ENCODE results near the gene KIF18A. TPM values are rescaled to one million over a fixed set of nuclear protein-coding genes. Genes with fewer than 3 reads are reported as not detected.

Gene KIF18A
- total RNA-seq, 1 experiment from 2014 or later: 20.6 TPM

DNA sequence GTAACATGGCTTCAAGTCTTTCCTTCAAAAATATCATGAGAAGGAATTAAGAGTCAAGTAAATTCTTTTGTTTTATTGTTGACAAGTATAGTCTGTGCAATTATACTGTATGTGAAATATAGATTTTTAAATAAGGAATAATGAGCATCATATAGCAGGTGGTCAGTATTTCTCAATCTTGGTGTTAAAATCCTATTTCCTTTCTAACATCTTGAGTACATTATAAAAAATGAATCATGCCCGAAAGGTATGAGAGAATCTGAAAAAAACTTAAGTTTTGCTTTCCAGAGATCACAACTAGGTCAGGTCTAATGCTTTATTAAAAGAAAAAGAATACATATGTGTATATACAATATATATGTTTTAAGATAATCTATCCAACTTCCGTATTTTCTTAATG lies 53.1 kb downstream of the KIF18A start (continued):
- no peak for TF ChIP-seq ETV6 (CRISPR knock-in tag; IDR thresholded peaks at IDR 0.05)

DNA sequence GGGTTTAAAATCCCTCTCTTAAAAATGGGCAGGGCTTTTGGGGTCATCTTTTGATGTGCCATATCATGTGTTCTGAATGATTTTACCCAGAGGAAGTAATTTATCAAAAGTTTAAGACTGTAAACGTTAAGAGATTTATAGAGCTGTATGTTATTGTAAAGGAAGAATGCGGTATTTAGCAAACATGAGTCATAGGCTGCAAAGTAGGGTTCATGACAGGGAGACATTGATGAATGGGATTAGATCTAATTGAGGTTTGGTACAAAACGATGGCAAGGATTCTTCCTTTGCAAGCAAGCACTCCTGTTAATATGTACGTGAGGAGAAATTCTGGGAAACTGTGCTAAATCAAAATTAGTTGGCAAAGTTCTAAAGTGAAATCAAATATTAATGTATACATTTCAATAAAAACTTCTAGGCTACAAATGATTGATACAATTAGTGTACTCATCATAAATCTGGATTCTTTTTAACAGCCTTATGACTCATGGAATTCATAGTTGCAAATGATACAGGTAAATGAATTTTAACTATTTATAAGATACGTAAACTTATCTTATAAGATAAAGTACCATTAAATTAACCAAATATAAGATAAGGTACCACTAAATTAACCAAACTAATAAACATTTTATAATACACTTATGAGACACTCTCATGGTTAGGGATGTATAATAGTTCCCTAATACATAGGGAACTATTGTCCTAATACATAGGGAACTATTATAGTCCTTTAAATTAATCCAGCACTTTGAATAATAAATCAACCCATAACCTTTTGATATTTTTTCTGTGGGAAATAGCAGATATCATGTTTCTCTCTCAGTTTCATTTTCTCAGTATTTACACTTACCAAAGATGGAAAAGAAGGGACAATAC lies 58.4 kb downstream of the KIF18A start:
- TF ChIP-seq, protein P1, sequence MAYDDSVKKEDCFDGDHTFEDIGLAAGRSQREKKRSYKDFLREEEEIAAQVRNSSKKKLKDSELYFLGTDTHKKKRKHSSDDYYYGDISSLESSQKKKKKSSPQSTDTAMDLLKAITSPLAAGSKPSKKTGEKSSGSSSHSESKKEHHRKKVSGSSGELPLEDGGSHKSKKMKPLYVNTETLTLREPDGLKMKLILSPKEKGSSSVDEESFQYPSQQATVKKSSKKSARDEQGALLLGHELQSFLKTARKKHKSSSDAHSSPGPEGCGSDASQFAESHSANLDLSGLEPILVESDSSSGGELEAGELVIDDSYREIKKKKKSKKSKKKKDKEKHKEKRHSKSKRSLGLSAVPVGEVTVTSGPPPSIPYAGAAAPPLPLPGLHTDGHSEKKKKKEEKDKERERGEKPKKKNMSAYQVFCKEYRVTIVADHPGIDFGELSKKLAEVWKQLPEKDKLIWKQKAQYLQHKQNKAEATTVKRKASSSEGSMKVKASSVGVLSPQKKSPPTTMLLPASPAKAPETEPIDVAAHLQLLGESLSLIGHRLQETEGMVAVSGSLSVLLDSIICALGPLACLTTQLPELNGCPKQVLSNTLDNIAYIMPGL (CRISPR knock-in tag; IDR thresholded peaks at IDR 0.05): no peak
- TF ChIP-seq GTF2I (CRISPR knock-in tag; conservative IDR thresholded peaks at IDR 0.05) (no peak), ZNF219 (CRISPR knock-in tag; IDR thresholded peaks at IDR 0.05; ENCODE audit: borderline replicate concordance) (no peak), NFATC4 (CRISPR knock-in tag; IDR thresholded peaks at IDR 0.05) (no peak), ZNF416 (CRISPR knock-in tag; IDR thresholded peaks at IDR 0.05) (no peak), OVOL2 (CRISPR knock-in tag; IDR thresholded peaks at IDR 0.05; ENCODE audit: borderline replicate concordance) (no peak), SP1 (CRISPR knock-in tag; conservative IDR thresholded peaks at IDR 0.05) (no peak), CBFB (CRISPR knock-in tag; IDR thresholded peaks at IDR 0.05; ENCODE audit: low read depth) (no peak), CREB1 (CRISPR knock-in tag; IDR thresholded peaks at IDR 0.05) (no peak), FOXK1 (CRISPR knock-in tag; IDR thresholded peaks at IDR 0.05) (no peak), ESRRA (CRISPR knock-in tag; IDR thresholded peaks at IDR 0.05; ENCODE audit: borderline replicate concordance) (no peak), NR1H2 (CRISPR knock-in tag; IDR thresholded peaks at IDR 0.05) (no peak), FOXP1 (CRISPR knock-in tag; IDR thresholded peaks at IDR 0.05; ENCODE audit: borderline replicate concordance) (no peak), JUN (CRISPR knock-in tag; IDR thresholded peaks at IDR 0.05) (no peak)
- TF ChIP-seq, protein P2, sequence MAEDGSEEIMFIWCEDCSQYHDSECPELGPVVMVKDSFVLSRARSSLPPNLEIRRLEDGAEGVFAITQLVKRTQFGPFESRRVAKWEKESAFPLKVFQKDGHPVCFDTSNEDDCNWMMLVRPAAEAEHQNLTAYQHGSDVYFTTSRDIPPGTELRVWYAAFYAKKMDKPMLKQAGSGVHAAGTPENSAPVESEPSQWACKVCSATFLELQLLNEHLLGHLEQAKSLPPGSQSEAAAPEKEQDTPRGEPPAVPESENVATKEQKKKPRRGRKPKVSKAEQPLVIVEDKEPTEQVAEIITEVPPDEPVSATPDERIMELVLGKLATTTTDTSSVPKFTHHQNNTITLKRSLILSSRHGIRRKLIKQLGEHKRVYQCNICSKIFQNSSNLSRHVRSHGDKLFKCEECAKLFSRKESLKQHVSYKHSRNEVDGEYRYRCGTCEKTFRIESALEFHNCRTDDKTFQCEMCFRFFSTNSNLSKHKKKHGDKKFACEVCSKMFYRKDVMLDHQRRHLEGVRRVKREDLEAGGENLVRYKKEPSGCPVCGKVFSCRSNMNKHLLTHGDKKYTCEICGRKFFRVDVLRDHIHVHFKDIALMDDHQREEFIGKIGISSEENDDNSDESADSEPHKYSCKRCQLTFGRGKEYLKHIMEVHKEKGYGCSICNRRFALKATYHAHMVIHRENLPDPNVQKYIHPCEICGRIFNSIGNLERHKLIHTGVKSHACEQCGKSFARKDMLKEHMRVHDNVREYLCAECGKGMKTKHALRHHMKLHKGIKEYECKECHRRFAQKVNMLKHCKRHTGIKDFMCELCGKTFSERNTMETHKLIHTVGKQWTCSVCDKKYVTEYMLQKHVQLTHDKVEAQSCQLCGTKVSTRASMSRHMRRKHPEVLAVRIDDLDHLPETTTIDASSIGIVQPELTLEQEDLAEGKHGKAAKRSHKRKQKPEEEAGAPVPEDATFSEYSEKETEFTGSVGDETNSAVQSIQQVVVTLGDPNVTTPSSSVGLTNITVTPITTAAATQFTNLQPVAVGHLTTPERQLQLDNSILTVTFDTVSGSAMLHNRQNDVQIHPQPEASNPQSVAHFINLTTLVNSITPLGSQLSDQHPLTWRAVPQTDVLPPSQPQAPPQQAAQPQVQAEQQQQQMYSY (CRISPR knock-in tag; IDR thresholded peaks at IDR 0.05): no peak
- TF ChIP-seq, protein P3, sequence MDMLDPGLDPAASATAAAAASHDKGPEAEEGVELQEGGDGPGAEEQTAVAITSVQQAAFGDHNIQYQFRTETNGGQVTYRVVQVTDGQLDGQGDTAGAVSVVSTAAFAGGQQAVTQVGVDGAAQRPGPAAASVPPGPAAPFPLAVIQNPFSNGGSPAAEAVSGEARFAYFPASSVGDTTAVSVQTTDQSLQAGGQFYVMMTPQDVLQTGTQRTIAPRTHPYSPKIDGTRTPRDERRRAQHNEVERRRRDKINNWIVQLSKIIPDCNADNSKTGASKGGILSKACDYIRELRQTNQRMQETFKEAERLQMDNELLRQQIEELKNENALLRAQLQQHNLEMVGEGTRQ (CRISPR knock-in tag; IDR thresholded peaks at IDR 0.05): no peak
- TF ChIP-seq, protein P4, sequence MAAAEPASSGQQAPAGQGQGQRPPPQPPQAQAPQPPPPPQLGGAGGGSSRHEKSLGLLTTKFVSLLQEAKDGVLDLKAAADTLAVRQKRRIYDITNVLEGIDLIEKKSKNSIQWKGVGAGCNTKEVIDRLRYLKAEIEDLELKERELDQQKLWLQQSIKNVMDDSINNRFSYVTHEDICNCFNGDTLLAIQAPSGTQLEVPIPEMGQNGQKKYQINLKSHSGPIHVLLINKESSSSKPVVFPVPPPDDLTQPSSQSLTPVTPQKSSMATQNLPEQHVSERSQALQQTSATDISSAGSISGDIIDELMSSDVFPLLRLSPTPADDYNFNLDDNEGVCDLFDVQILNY (CRISPR knock-in tag; IDR thresholded peaks at IDR 0.05): no peak
- TF ChIP-seq, protein P5, sequence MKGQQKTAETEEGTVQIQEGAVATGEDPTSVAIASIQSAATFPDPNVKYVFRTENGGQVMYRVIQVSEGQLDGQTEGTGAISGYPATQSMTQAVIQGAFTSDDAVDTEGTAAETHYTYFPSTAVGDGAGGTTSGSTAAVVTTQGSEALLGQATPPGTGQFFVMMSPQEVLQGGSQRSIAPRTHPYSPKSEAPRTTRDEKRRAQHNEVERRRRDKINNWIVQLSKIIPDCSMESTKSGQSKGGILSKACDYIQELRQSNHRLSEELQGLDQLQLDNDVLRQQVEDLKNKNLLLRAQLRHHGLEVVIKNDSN (CRISPR knock-in tag; IDR thresholded peaks at IDR 0.05): no peak
- TF ChIP-seq, protein P6, sequence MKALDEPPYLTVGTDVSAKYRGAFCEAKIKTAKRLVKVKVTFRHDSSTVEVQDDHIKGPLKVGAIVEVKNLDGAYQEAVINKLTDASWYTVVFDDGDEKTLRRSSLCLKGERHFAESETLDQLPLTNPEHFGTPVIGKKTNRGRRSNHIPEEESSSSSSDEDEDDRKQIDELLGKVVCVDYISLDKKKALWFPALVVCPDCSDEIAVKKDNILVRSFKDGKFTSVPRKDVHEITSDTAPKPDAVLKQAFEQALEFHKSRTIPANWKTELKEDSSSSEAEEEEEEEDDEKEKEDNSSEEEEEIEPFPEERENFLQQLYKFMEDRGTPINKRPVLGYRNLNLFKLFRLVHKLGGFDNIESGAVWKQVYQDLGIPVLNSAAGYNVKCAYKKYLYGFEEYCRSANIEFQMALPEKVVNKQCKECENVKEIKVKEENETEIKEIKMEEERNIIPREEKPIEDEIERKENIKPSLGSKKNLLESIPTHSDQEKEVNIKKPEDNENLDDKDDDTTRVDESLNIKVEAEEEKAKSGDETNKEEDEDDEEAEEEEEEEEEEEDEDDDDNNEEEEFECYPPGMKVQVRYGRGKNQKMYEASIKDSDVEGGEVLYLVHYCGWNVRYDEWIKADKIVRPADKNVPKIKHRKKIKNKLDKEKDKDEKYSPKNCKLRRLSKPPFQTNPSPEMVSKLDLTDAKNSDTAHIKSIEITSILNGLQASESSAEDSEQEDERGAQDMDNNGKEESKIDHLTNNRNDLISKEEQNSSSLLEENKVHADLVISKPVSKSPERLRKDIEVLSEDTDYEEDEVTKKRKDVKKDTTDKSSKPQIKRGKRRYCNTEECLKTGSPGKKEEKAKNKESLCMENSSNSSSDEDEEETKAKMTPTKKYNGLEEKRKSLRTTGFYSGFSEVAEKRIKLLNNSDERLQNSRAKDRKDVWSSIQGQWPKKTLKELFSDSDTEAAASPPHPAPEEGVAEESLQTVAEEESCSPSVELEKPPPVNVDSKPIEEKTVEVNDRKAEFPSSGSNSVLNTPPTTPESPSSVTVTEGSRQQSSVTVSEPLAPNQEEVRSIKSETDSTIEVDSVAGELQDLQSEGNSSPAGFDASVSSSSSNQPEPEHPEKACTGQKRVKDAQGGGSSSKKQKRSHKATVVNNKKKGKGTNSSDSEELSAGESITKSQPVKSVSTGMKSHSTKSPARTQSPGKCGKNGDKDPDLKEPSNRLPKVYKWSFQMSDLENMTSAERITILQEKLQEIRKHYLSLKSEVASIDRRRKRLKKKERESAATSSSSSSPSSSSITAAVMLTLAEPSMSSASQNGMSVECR (CRISPR knock-in tag; IDR thresholded peaks at IDR 0.05; ENCODE audit: borderline replicate concordance): no peak
- ATAC-seq (no peak), DNase-seq (ENCODE audit: low spot score) (no peak)
- Mint-ChIP-seq H3K36me3 (no peaks in the 10 kb centered on the region), H3K4me3 (no peak overlapping the region), H3K4me1 (no peaks in the 10 kb centered on the region), H3K9me3 (no peaks in the 10 kb centered on the region), H3K27me3 (ENCODE audit: low read depth) (no peaks in the 10 kb centered on the region), H3K27ac (no peak overlapping the region)
- CTCF ChIA-PET: no interaction called here
- POLR2A ChIA-PET: no interaction called here
